OCI-LY1 (cell line): ENCODE data around the gene EFNA4.

Experiments used
- H2AFZ ChIP-seq: fragments of 200-600 bp; sonication (generic), shearing (Covaris generic); 2 replicates; pipeline ENCODE4 v1.6.0; 2014; ENCODE audit warnings: antibody characterized with exemption, mild to moderate bottlenecking, low read length
- H3F3A ChIP-seq: fragments of 200-600 bp; sonication (generic), shearing (Covaris generic); 2 replicates; pipeline ENCODE4 v1.6.0; 2014; ENCODE audit warnings: mild to moderate bottlenecking, antibody characterized with exemption, low read length, moderate library complexity; ENCODE audit not compliant: insufficient read depth
- H3K27ac ChIP-seq: fragments of 200-600 bp; sonication (generic); 2 replicates; pipeline ENCODE4 v1.5.1; 2014; ENCODE audit warnings: low read length, mixed run types, mild to moderate bottlenecking, low read depth; ENCODE audit not compliant: poor library complexity, severe bottlenecking
- H3K27me3 ChIP-seq: fragments of 200-600 bp; sonication (generic); 2 replicates; pipeline ENCODE4 v1.6.0; 2014; ENCODE audit warnings: antibody characterized with exemption, mild to moderate bottlenecking, low read length, moderate library complexity; ENCODE audit not compliant: insufficient read depth
- H3K36me3 ChIP-seq: fragments of 200-600 bp; sonication (generic); 2 replicates; pipeline ENCODE4 v1.6.1; 2014; ENCODE audit warnings: mild to moderate bottlenecking, antibody characterized with exemption, low read length, moderate library complexity, mixed read lengths; ENCODE audit not compliant: insufficient read depth
- H3K4me1 ChIP-seq: fragments of 200-600 bp; sonication (generic); 2 replicates; pipeline ENCODE4 v1.5.1; 2014; ENCODE audit warnings: mild to moderate bottlenecking, low read length, moderate library complexity; ENCODE audit not compliant: insufficient read depth, severe bottlenecking
- H3K4me2 ChIP-seq: fragments of 200-600 bp; sonication (generic), shearing (Covaris generic); 2 replicates; pipeline ENCODE4 v1.6.1; 2014; ENCODE audit warnings: low read length
- H3K4me3 ChIP-seq: fragments of 200-600 bp; sonication (generic); 2 replicates; pipeline ENCODE4 v1.5.1; 2014; ENCODE audit warnings: low read length, low read depth, mild to moderate bottlenecking, mixed read lengths; ENCODE audit not compliant: poor library complexity, severe bottlenecking
- H3K79me2 ChIP-seq: fragments of 200-600 bp; shearing (Covaris generic); 2 replicates; pipeline ENCODE4 v1.6.1; 2016; ENCODE audit warnings: mixed run types, low read length, mixed read lengths; ENCODE audit not compliant: insufficient read depth
- H3K9ac ChIP-seq: fragments of 200-600 bp; sonication (generic), shearing (Covaris generic); 2 replicates; pipeline ENCODE4 v1.6.1; 2014; ENCODE audit warnings: mild to moderate bottlenecking, low read length, mixed read lengths
- H3K9me2 ChIP-seq: fragments of 200-600 bp; sonication (generic), shearing (Covaris generic); 2 replicates; pipeline ENCODE4 v1.6.1; 2014; ENCODE audit warnings: low read depth, mild to moderate bottlenecking, low read length, mixed read lengths
- H3K9me3 ChIP-seq: fragments of 200-600 bp; shearing (Covaris generic); 2 replicates; pipeline ENCODE4 v1.6.1; 2014; ENCODE audit warnings: low read length, mixed read lengths
- H4K20me1 ChIP-seq: fragments of 200-600 bp; sonication (generic), shearing (Covaris generic); 2 replicates; pipeline ENCODE4 v1.6.0; 2016; ENCODE audit warnings: mild to moderate bottlenecking, low read length; ENCODE audit not compliant: insufficient read depth
- CTCF ChIP-seq: fragments of 200-600 bp; sonication (generic), shearing (Covaris generic); IDR thresholded peaks from 2 replicates; pipeline ENCODE4 v1.5.1; 2017; ENCODE audit warnings: mild to moderate bottlenecking, antibody characterized with exemption, low read length, moderate library complexity, mixed read lengths
- EZH2 ChIP-seq: fragments of 200-600 bp; sonication (generic), shearing (Covaris generic); IDR thresholded peaks from 2 replicates; pipeline ENCODE4 v1.8.0; 2017; ENCODE audit warnings: borderline replicate concordance, mixed run types, mild to moderate bottlenecking, antibody characterized with exemption, low read length, moderate library complexity, mixed read lengths

EFNA4 gene

GRCh38 chr1:155083865-155084721 lies 20.6 kb downstream of the EFNA4 start:
- H3K9me2 ChIP-seq, result no peaks in the 10 kb centered on the region
- H3K4me3 ChIP-seq, result peak overlapping the region; percentile 65
- no peaks in the 10 kb centered on the region for H3F3A ChIP-seq
- no peaks in the 10 kb centered on the region for H3K79me2 ChIP-seq
- no peak overlapping the region; the same call in 1 of the 2 replicates for H3K9ac ChIP-seq
- H3K4me2 ChIP-seq, result peak overlapping the region; percentile 93
- H3K27ac ChIP-seq, result peak overlapping the region; percentile 90
- H3K36me3 ChIP-seq, result no peaks in the 10 kb centered on the region
- no peaks in the 10 kb centered on the region for H4K20me1 ChIP-seq
- peaks cover 6% of the 10 kb centered on the region; the same call in 1 of the 2 replicates for H3K27me3 ChIP-seq
- peaks cover 59% of the 10 kb centered on the region for H3K4me1 ChIP-seq
- TF ChIP-seq EZH2, result no peak
- peak; percentile 50 for TF ChIP-seq CTCF
- H3K9me3 ChIP-seq, result no peaks in the 10 kb centered on the region
- no peak overlapping the region for H2AFZ ChIP-seq

DNA sequence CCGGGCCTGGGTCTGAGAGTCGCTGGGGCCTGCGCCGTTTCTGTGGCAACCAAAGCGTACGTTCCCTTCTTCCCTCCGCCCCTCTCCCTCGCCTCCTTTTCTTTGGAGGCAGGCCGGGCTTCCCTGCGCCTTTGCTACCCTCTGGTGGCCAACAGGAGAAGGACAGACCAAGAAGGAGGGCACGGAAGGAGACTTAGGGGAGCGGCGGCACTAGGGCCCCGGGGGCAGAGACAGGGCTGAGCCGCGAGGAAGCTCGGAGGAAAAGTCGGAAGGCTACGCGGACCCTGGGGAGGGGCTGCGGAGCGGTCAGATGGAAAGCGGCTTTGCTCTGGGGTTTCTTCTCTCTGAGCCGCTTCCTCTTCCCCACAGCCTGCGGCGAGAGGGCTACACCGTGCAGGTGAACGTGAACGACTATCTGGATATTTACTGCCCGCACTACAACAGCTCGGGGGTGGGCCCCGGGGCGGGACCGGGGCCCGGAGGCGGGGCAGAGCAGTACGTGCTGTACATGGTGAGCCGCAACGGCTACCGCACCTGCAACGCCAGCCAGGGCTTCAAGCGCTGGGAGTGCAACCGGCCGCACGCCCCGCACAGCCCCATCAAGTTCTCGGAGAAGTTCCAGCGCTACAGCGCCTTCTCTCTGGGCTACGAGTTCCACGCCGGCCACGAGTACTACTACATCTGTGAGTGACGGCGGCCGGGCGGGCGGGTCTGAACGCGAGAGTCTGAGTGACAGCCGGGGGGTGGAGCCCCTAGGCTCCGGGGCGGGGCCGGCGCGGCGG lies 21.4 kb downstream of the EFNA4 start:
- Histone ChIP-seq H3K9ac (peak overlapping the region; percentile 58), H3F3A (no peaks in the 10 kb centered on the region), H2AFZ (no peak overlapping the region), H3K27me3 (peaks cover 6% of the 10 kb centered on the region; the same call in 1 of the 2 replicates), H4K20me1 (no peaks in the 10 kb centered on the region), H3K27ac (peak overlapping the region; percentile 90), H3K4me1 (peaks cover 51% of the 10 kb centered on the region), H3K9me2 (no peaks in the 10 kb centered on the region), H3K79me2 (no peaks in the 10 kb centered on the region), H3K4me3 (peak overlapping the region; percentile 65), H3K4me2 (peak overlapping the region; percentile 93), H3K36me3 (no peaks in the 10 kb centered on the region), H3K9me3 (no peaks in the 10 kb centered on the region)
- TF ChIP-seq CTCF (peak; percentile 90), EZH2 (no peak)

- Histone ChIP-seq H3K9ac (peak overlapping the region; percentile 58), H3K4me2 (peak overlapping the region; percentile 93), H4K20me1 (no peaks in the 10 kb centered on the region), H3K79me2 (no peaks in the 10 kb centered on the region), H3K36me3 (no peaks in the 10 kb centered on the region), H3K4me3 (peak overlapping the region; percentile 65), H3F3A (no peaks in the 10 kb centered on the region), H3K27me3 (peaks cover under 1% of the 10 kb centered on the region; the same call in 1 of the 2 replicates), H2AFZ (0 out of 2 replicates have a peak overlapping the region, but pooled peaks have one; percentile 40), H3K9me3 (no peaks in the 10 kb centered on the region), H3K4me1 (peaks cover 44% of the 10 kb centered on the region), H3K27ac (peak overlapping the region; percentile 90), H3K9me2 (no peaks in the 10 kb centered on the region)
- TF ChIP-seq CTCF, result no peak
- TF ChIP-seq EZH2, result no peak
Observed at GRCh38 chr1:155085504-155086127, 22.1 kb downstream of the EFNA4 start.
